Panc1 (cell line): ENCODE measurements around the gene HCFC1. TPM values are rescaled to one million over a fixed set of nuclear protein-coding genes. Genes with fewer than 3 reads are reported as not detected.
A peak's percentile ranks its signal among the peaks of the same experiment; 100 is the strongest.
"Not testable (repeated sequence)": the region's sequence is repeated elsewhere in the genome, so short reads cannot be mapped to it uniquely, and the experiment has no call there.

Experiments used
- ATAC-seq: fragments of 200-7000 bp; cut with Tn5 transposase; 2 replicates; pipeline ENCODE4 v1.9.1; 2020; ENCODE audit warnings: mild to moderate bottlenecking, moderate library complexity
- BruUV-seq: library from RNA; stranded (reverse); fragments of 400-500 nt; replicated peaks from 2 replicates; lab custom pipeline; 2021; lab: Mats Ljungman, UMichigan
- CTCF ChIA-PET: fragments of 300-600 bp; sonication (Branson Sonifier 250); formaldehyde crosslinking; loops from one replicate; lab custom pipeline; 2022; ENCODE audit warnings: antibody characterized with exemption; lab: Charles Lee
- POLR2A ChIA-PET: fragments of 300-600 bp; sonication (Branson Sonifier 250); formaldehyde crosslinking; loops from one replicate; lab custom pipeline; 2022; ENCODE audit warnings: antibody characterized with exemption; lab: Charles Lee
- DNase-seq: peaks from one replicate; pipeline ENCODE4 v3.0.0-alpha.2; 2010; ENCODE audit warnings: low read depth, low spot score
- H3K27ac ChIP-seq: 2 replicates; pipeline ENCODE4 v1.5.1; 2011; ENCODE audit warnings: mild to moderate bottlenecking, low read length, inconsistent platforms
- H3K27me3 ChIP-seq: fragments of 200-500 bp; sonication (Bioruptor generic); 2 replicates; pipeline ENCODE4 v1.6.0; 2014; ENCODE audit warnings: low read length, inconsistent platforms; ENCODE audit not compliant: control insufficient read depth, insufficient read depth
- H3K36me3 ChIP-seq: fragments of 200-500 bp; sonication (Bioruptor generic); 2 replicates; pipeline ENCODE4 v1.5.1; 2014; ENCODE audit warnings: inconsistent platforms, mild to moderate bottlenecking, low read length, moderate library complexity; ENCODE audit not compliant: control insufficient read depth, insufficient read depth
- H3K4me1 ChIP-seq: 2 replicates; pipeline ENCODE4 v1.5.1; 2011; ENCODE audit warnings: inconsistent platforms, mild to moderate bottlenecking, low read length, moderate library complexity; ENCODE audit not compliant: control insufficient read depth, insufficient read depth
- H3K4me3 ChIP-seq, 2 experiments: 2 replicates each; pipeline ENCODE4 v1.5.1; 2011 to 2012; ENCODE audit warnings: low read depth in 2 of 2, low read length in 2 of 2, mild to moderate bottlenecking in 2 of 2, inconsistent platforms in 1 of 2, moderate library complexity in 1 of 2
- H3K9me3 ChIP-seq: fragments of 200-500 bp; sonication (Bioruptor generic); 2 replicates; pipeline ENCODE4 v1.5.1; 2014; ENCODE audit warnings: low read depth, mild to moderate bottlenecking, inconsistent platforms, low read length, moderate library complexity; ENCODE audit not compliant: control insufficient read depth, insufficient read depth
- CTCF ChIP-seq: fragments of 450-650 bp; IDR thresholded peaks from 2 replicates; pipeline ENCODE4 v1.5.1; 2017; ENCODE audit warnings: mild to moderate bottlenecking
- POLR2AphosphoS5 ChIP-seq: IDR thresholded peaks from 2 replicates; pipeline ENCODE4 v1.6.1; 2012; ENCODE audit warnings: mild to moderate bottlenecking, low read depth, low read length, moderate library complexity
- SIN3A ChIP-seq: IDR thresholded peaks from 2 replicates; pipeline ENCODE4 v1.6.1; 2012; ENCODE audit warnings: low read depth, mild to moderate bottlenecking, low read length, moderate library complexity, borderline replicate concordance; ENCODE audit not compliant: insufficient read depth
- TCF7L2 ChIP-seq: IDR thresholded peaks from 2 replicates; pipeline ENCODE4 v1.6.1; 2011; ENCODE audit warnings: mild to moderate bottlenecking, low read depth, low read length, inconsistent platforms
- in situ Hi-C: cut with HindIII; loops from 2 replicates; pipeline ENCODE4 v1.10.0; 2016; ENCODE audit warnings: low sequenced_read_pairs, low pct_unique_long_range_greater_than_20kb
- intact Hi-C: fragments of 100-400 bp; cut with micrococcal nuclease; formaldehyde crosslinking; loops from one replicate; pipeline ENCODE4 v1.10.0; 2022; ENCODE audit not compliant: unreplicated experiment
- total RNA-seq: library from RNA; stranded (reverse); gene quantifications from one replicate; pipeline ENCODE4 v1.2.1, GENCODE V29; 2021; ENCODE audit not compliant: unreplicated experiment
- TF ChIP-seq, protein P1 (sequence below), 2 experiments: IDR thresholded peaks; 2 replicates each; pipeline ENCODE4 v1.6.1; 2011 to 2012; ENCODE audit warnings: low read depth in 2 of 2, control low read depth in 1 of 2, low read length in 1 of 2, mild to moderate bottlenecking in 1 of 2, moderate library complexity in 1 of 2; ENCODE audit not compliant: insufficient read depth in 1 of 2

The HCFC1 gene
- total RNA-seq, 1 experiment from 2014 or later = 113 TPM

DNA sequence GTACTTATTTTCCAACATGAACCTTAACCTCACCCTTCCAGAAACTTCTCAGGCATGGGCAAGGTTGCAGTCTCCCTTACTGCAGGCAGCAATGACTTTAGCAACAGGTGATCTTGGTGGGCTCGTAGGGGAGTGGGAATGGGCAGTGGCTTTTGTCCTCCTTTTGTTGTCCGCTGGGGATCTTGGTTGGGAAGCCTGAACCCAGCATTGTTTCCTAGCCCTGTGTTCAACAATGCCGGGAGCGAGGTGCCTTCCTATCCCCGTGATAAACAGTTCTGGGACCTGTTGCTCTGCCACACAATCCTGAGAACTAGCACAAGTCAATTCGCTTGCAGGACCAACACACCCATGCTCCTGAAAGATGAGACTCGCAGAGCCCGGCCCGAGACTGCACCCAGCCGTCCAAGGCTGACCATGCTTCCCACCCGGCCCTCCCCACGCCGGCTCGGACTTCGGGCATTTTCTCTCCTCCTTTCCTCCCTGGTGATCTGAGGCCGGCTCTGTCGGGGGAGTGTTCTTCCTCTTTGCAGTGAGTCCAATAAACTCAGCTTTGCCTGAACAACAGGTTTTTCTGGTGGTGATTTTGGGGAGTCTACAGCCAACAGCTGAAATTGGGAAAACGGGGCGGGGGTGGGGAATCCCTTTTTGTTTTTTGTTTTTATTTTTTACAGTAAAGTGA lies 27.9 kb upstream of the HCFC1 start:
- no TSS peak for BruUV-seq
- Histone ChIP-seq H3K27me3 (no peaks in the 10 kb centered on the region), H3K27ac (no peak overlapping the region), H3K4me3 (peak overlapping the region; percentile 2 to 28; a peak in 1 of 4 replicates), H3K9me3 (no peaks in the 10 kb centered on the region), H3K4me1 (no peaks in the 10 kb centered on the region), H3K36me3 (no peaks in the 10 kb centered on the region)
- intact Hi-C loops = no loop called here
- DNase-seq (no peak), ATAC-seq (peak; percentile 49)
- in situ Hi-C loops = no loop called here
- TF ChIP-seq, protein P1, sequence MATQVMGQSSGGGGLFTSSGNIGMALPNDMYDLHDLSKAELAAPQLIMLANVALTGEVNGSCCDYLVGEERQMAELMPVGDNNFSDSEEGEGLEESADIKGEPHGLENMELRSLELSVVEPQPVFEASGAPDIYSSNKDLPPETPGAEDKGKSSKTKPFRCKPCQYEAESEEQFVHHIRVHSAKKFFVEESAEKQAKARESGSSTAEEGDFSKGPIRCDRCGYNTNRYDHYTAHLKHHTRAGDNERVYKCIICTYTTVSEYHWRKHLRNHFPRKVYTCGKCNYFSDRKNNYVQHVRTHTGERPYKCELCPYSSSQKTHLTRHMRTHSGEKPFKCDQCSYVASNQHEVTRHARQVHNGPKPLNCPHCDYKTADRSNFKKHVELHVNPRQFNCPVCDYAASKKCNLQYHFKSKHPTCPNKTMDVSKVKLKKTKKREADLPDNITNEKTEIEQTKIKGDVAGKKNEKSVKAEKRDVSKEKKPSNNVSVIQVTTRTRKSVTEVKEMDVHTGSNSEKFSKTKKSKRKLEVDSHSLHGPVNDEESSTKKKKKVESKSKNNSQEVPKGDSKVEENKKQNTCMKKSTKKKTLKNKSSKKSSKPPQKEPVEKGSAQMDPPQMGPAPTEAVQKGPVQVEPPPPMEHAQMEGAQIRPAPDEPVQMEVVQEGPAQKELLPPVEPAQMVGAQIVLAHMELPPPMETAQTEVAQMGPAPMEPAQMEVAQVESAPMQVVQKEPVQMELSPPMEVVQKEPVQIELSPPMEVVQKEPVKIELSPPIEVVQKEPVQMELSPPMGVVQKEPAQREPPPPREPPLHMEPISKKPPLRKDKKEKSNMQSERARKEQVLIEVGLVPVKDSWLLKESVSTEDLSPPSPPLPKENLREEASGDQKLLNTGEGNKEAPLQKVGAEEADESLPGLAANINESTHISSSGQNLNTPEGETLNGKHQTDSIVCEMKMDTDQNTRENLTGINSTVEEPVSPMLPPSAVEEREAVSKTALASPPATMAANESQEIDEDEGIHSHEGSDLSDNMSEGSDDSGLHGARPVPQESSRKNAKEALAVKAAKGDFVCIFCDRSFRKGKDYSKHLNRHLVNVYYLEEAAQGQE (IDR thresholded peaks at IDR 0.05; ENCODE audit: insufficient read depth in 1 of 2, low read depth in 2 of 2, low read length in 1 of 2) = no peak
- TF ChIP-seq POLR2AphosphoS5 = no peak
- CTCF ChIA-PET = interaction anchor here (0.6 to 0.7 kb wide), 2 partner anchors 26 to 207 kb away, joined by 3 to 5 read pairs; no protein-coding TSS in a partner anchor
- POLR2A ChIA-PET = no interaction called here

DNA sequence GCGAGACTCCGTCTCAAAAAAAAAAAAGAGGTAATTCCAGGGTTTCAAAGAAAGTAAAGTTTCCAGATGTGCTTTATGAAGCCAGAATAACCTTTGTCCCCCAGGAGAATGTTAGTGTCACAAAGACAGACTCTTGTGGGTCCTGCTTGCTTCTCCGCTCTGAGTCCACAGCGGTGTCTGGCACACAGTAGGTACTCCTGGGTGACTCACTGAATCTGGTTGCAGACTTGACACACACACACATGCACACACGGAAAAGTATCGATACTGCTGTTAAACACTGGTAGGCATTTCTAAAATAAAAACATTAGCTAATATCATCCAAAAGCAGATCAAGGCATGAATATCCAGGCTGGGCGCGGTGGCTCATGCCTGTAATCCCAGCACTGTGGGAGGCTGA lies 23.9 kb upstream of the HCFC1 start:
- TF ChIP-seq, protein P1 (IDR thresholded peaks at IDR 0.05; ENCODE audit: insufficient read depth in 1 of 2, low read depth in 2 of 2, low read length in 1 of 2) = no peak
- TF ChIP-seq POLR2AphosphoS5 (no peak), TCF7L2 (no peak), SIN3A (no peak), CTCF (no peak)
- ATAC-seq (no peak), DNase-seq (no peak)
- CTCF ChIA-PET = no interaction called here
- no TSS peak for BruUV-seq
- H3K27me3 ChIP-seq = no peaks in the 10 kb centered on the region
- intact Hi-C loops = no loop called here
- H3K4me1 ChIP-seq = no peaks in the 10 kb centered on the region
- no peaks in the 10 kb centered on the region for H3K9me3 ChIP-seq
- in situ Hi-C loops = no loop called here
- H3K27ac ChIP-seq = no peak overlapping the region
- POLR2A ChIA-PET = no interaction called here
- no peaks in the 10 kb centered on the region for H3K36me3 ChIP-seq
- H3K4me3 ChIP-seq = no peak overlapping the region

GRCh38 chrX:153994398-153994797 lies 22.8 kb upstream of the HCFC1 start:
- H3K4me3 ChIP-seq, DNase-seq, ATAC-seq, in situ Hi-C loops, H3K9me3 ChIP-seq, H3K4me1 ChIP-seq, CTCF ChIA-PET, BruUV-seq, intact Hi-C loops, POLR2A ChIA-PET, H3K27ac ChIP-seq, H3K36me3 ChIP-seq, H3K27me3 ChIP-seq: not testable (repeated sequence)
